Measurements from ENCODE around the gene KXD1.
"Not testable (repeated sequence)": the region's sequence is repeated elsewhere in the genome, so short reads cannot be mapped to it uniquely, and the experiment has no call there.

Gene KXD1

GRCh38 chr19:18576383-18576782 is 18.7 kb downstream of the KXD1 start:
- in situ Hi-C loops (cut with MboI; ENCODE audit: low sequenced_read_pairs): no loop called here

- in situ Hi-C loops (cut with MboI; ENCODE audit: low sequenced_read_pairs): no loop called here
Measured at GRCh38 chr19:18577365-18577914, 19.8 kb downstream of the KXD1 start.

- in situ Hi-C loops (cut with MboI; ENCODE audit: low sequenced_read_pairs): no loop called here
Measured at GRCh38 chr19:18580311-18580710, 22.6 kb downstream of the KXD1 start.

- in situ Hi-C loops (cut with MboI; ENCODE audit: low sequenced_read_pairs): no loop called here
Measured at GRCh38 chr19:18586306-18586705, 28.6 kb downstream of the KXD1 start.

- in situ Hi-C loops (cut with MboI; ENCODE audit: low sequenced_read_pairs): no loop called here
Measured at GRCh38 chr19:18587561-18587960, 29.9 kb downstream of the KXD1 start.

- in situ Hi-C loops (cut with MboI; ENCODE audit: low sequenced_read_pairs): no loop called here
Measured at GRCh38 chr19:18587962-18588610, 30.4 kb downstream of the KXD1 start.

- in situ Hi-C loops (cut with MboI; ENCODE audit: low sequenced_read_pairs): no loop called here
Measured at GRCh38 chr19:18588611-18589379, 31.1 kb downstream of the KXD1 start, which contains the start of gene REX1BD. REX1BD (plus strand) TSS chr19:18588798; CDS start chr19:18588802, 4 bp downstream.

GRCh38 chr19:18589380-18590272 is 32.0 kb downstream of the KXD1 start:
- in situ Hi-C loops (cut with MboI; ENCODE audit: low sequenced_read_pairs): no loop called here

GRCh38 chr19:18590273-18591272 is 32.9 kb downstream of the KXD1 start:
- in situ Hi-C loops (cut with MboI; ENCODE audit: low sequenced_read_pairs): no loop called here

GRCh38 chr19:18591735-18592385 is 34.2 kb downstream of the KXD1 start:
- in situ Hi-C loops (cut with MboI; ENCODE audit: low sequenced_read_pairs): no loop called here

GRCh38 chr19:18592732-18593131 is 35.1 kb downstream of the KXD1 start:
- in situ Hi-C loops (cut with MboI; ENCODE audit: low sequenced_read_pairs): not testable (repeated sequence)

GRCh38 chr19:18593367-18594095 is 35.9 kb downstream of the KXD1 start:
- in situ Hi-C loops (cut with MboI; ENCODE audit: low sequenced_read_pairs): no loop called here

- in situ Hi-C loops (cut with MboI; ENCODE audit: low sequenced_read_pairs): no loop called here
Measured at GRCh38 chr19:18594096-18594823, 36.6 kb downstream of the KXD1 start.

GRCh38 chr19:18594824-18595373 is 37.2 kb downstream of the KXD1 start:
- in situ Hi-C loops (cut with MboI; ENCODE audit: low sequenced_read_pairs): no loop called here

- in situ Hi-C loops (cut with MboI; ENCODE audit: low sequenced_read_pairs): no loop called here
Measured at GRCh38 chr19:18595475-18595874, 37.8 kb downstream of the KXD1 start.

GRCh38 chr19:18596752-18597157 is 39.1 kb downstream of the KXD1 start:
- in situ Hi-C loops (cut with MboI; ENCODE audit: low sequenced_read_pairs): no loop called here

- in situ Hi-C loops (cut with MboI; ENCODE audit: low sequenced_read_pairs): no loop called here
Measured at GRCh38 chr19:18597809-18598660, 40.4 kb downstream of the KXD1 start.
